Pancreas (tissue), 10 donors: Measurements from ENCODE around the gene PSMD8. TPM values are rescaled to one million over a fixed set of nuclear protein-coding genes. Genes with fewer than 3 reads are reported as not detected.

Source experiments
- ATAC-seq, 4 donors: fragments of 200-7000 bp; cut with Tn5 transposase; one replicate each; pipeline versions ENCODE4 v1.8.0 to v1.9.1; 2020; ENCODE audit warnings: mild to moderate bottlenecking in 4 of 4, moderate library complexity in 4 of 4
- DNase-seq, 6 donors: peaks; one replicate each; pipeline ENCODE4 v3.0.0-alpha.2; 2020
- FAIRE-seq: peaks from 2 replicates; lab custom pipeline; 2012; peaks lifted over from hg19 to GRCh38; lab: Jason Lieb, UNC
- H3K27ac ChIP-seq, 4 donors: fragments of 200-600 bp; sonication (generic); 1 replicate in 3 of 4; 2 replicates in 1 of 4; pipeline versions ENCODE4 v1.5.0 to v1.8.0; 2020
- H3K27me3 ChIP-seq, 4 donors: fragments of 200-600 bp; one replicate each; pipeline ENCODE4 v1.8.0; 2021
- H3K36me3 ChIP-seq, 3 donors: fragments of 200-600 bp; sonication (generic) in 1 of 3; one replicate each; pipeline versions ENCODE4 v1.5.0 to v1.8.0; 2020 to 2021
- H3K4me1 ChIP-seq, 3 donors: fragments of 200-600 bp; one replicate each; pipeline ENCODE4 v1.8.0; 2021
- H3K4me3 ChIP-seq, 4 donors: fragments of 200-600 bp; sonication (generic) in 2 of 4; one replicate each; pipeline versions ENCODE4 v1.5.0 to v1.8.0; 2020 to 2021
- H3K9me3 ChIP-seq, 4 donors: fragments of 200-600 bp; one replicate each; pipeline ENCODE4 v1.8.0; 2021
- CTCF ChIP-seq, 4 donors: fragments of 200-600 bp; sonication (generic) in 3 of 4; IDR thresholded peaks; one replicate each; pipeline versions ENCODE4 v1.5.0 to v1.8.0; 2021; ENCODE audit warnings: antibody characterized with exemption in 4 of 4
- WGBS, 2 donors: extraction: QIAGEN DNeasy Blood & Tissue Kit; methylation state at CpG; one replicate each; pipeline ENCODE4 v1.1.7; 2013; 5-methylcytosine and 5-hydroxymethylcytosine counted together
- intact Hi-C, 3 donors: fragments of 100-400 bp; cut with DNase I; formaldehyde crosslinking; loops; one replicate each; pipeline versions ENCODE4 v1.11.1 to v1.14.2; 2022
- polyA plus RNA-seq, 2 donors: library from polyadenylated mRNA; stranded (reverse); fragments of 200-250 nt; gene quantifications; one replicate each; pipeline ENCODE4 v1.2.3, GENCODE V29; 2013
- total RNA-seq, 6 donors: library from RNA; stranded (reverse); fragmentation: NEBNext Ultra II Directional in 4 of 6; extraction: Animal tissue kit (Norgen Biotek cat#: 25700) in 4 of 6; gene quantifications; one replicate each; pipeline versions ENCODE4 v1.2.1 to v1.2.4, GENCODE V29; 2021 to 2023
- donor health status: healthy with polysubstance abuse.
- donor health status: DM: no; HTN: no; CAD: no; lungs with moderate emphysema.
- donor health status: DM: no; HTN: no; CAD: no.
- donor health status: control.
- donor health status: control.
- donor health status: Bipolar disorder and iron deficiency.
- donor health status: DM: yes; HTN: yes; CAD: no.
- donor health status: DM: no; HTN: no; CAD: no.
- donor health status: DM: no; HTN: no; CAD: no.
- donor health status: DM: yes; HTN: yes; CAD: no.

PSMD8 gene
- total and polyA plus RNA-seq, 8 donors: 25.3 to 76.0 (median 58.7) TPM

GRCh38 chr19:38340927-38341326 lies 33.4 kb upstream of the PSMD8 start:
- ATAC-seq (no peak), FAIRE-seq (no peak), DNase-seq (no peak)
- H3K4me3 ChIP-seq: no peak overlapping the region
- 87 to 94% methylated on average over 2 of the region's 2 CpGs for WGBS, 2 donors
- no peaks in the 10 kb centered on the region for H3K36me3 ChIP-seq
- no peak for TF ChIP-seq CTCF (IDR thresholded peaks at IDR 0.05)
- intact Hi-C loops: no loop called here
- H3K27me3 ChIP-seq: no peaks in the 10 kb centered on the region
- no peaks in the 10 kb centered on the region for H3K4me1 ChIP-seq
- no peak overlapping the region for H3K27ac ChIP-seq
- no peaks in the 10 kb centered on the region for H3K9me3 ChIP-seq

GRCh38 chr19:38346837-38347236 lies 27.5 kb upstream of the PSMD8 start:
- DNase-seq: no peak
- H3K4me1 ChIP-seq: no peaks in the 10 kb centered on the region
- no peak for ATAC-seq
- WGBS, 2 donors: 72 to 78% methylated on average over 4 of the region's 4 CpGs
- H3K4me3 ChIP-seq: no peak overlapping the region
- intact Hi-C loops: no loop called here
- H3K9me3 ChIP-seq: no peaks in the 10 kb centered on the region
- no peaks in the 10 kb centered on the region for H3K36me3 ChIP-seq
- no peak for FAIRE-seq
- H3K27ac ChIP-seq: no peak overlapping the region
- no peaks in the 10 kb centered on the region for H3K27me3 ChIP-seq
- TF ChIP-seq CTCF (IDR thresholded peaks at IDR 0.05): no peak

- no peak for TF ChIP-seq CTCF (IDR thresholded peaks at IDR 0.05)
- H3K4me1 ChIP-seq: no peaks in the 10 kb centered on the region
- intact Hi-C loops: no loop called here
- H3K9me3 ChIP-seq: no peaks in the 10 kb centered on the region
- ATAC-seq (no peak), FAIRE-seq (no peak), DNase-seq (no peak)
- no peak overlapping the region for H3K4me3 ChIP-seq
- H3K27ac ChIP-seq: no peak overlapping the region
- no peaks in the 10 kb centered on the region for H3K36me3 ChIP-seq
- H3K27me3 ChIP-seq: no peaks in the 10 kb centered on the region
- WGBS, 2 donors: 65 to 78% methylated on average over 3 of the region's 3 CpGs
Measured at GRCh38 chr19:38350883-38351282, 23.5 kb upstream of the PSMD8 start.

- Histone ChIP-seq H3K4me1 (no peaks in the 10 kb centered on the region), H3K9me3 (no peaks in the 10 kb centered on the region), H3K27me3 (no peaks in the 10 kb centered on the region), H3K27ac (no peak overlapping the region), H3K4me3 (no peak overlapping the region), H3K36me3 (no peaks in the 10 kb centered on the region)
- DNase-seq (no peak), ATAC-seq (peak in 1 of 4 donors; percentile 9), FAIRE-seq (no peak)
- no peak for TF ChIP-seq CTCF (IDR thresholded peaks at IDR 0.05)
- WGBS, 2 donors: 52 to 65% methylated on average over 9 of the region's 9 CpGs
- intact Hi-C loops: no loop called here
Measured at GRCh38 chr19:38351865-38352395, 22.4 kb upstream of the PSMD8 start.

- FAIRE-seq (no peak), ATAC-seq (no peak), DNase-seq (no peak)
- Histone ChIP-seq H3K27me3 (no peaks in the 10 kb centered on the region), H3K36me3 (no peaks in the 10 kb centered on the region), H3K27ac (no peak overlapping the region), H3K4me3 (no peak overlapping the region), H3K9me3 (no peaks in the 10 kb centered on the region), H3K4me1 (no peaks in the 10 kb centered on the region)
- 65 to 67% methylated on average over 8 of the region's 8 CpGs for WGBS, 2 donors
- intact Hi-C loops: no loop called here
- TF ChIP-seq CTCF (IDR thresholded peaks at IDR 0.05): no peak
Measured at GRCh38 chr19:38352611-38353010, 21.8 kb upstream of the PSMD8 start.
